ENCODE measurements around the gene ANTKMT.

ANTKMT gene

DNA sequence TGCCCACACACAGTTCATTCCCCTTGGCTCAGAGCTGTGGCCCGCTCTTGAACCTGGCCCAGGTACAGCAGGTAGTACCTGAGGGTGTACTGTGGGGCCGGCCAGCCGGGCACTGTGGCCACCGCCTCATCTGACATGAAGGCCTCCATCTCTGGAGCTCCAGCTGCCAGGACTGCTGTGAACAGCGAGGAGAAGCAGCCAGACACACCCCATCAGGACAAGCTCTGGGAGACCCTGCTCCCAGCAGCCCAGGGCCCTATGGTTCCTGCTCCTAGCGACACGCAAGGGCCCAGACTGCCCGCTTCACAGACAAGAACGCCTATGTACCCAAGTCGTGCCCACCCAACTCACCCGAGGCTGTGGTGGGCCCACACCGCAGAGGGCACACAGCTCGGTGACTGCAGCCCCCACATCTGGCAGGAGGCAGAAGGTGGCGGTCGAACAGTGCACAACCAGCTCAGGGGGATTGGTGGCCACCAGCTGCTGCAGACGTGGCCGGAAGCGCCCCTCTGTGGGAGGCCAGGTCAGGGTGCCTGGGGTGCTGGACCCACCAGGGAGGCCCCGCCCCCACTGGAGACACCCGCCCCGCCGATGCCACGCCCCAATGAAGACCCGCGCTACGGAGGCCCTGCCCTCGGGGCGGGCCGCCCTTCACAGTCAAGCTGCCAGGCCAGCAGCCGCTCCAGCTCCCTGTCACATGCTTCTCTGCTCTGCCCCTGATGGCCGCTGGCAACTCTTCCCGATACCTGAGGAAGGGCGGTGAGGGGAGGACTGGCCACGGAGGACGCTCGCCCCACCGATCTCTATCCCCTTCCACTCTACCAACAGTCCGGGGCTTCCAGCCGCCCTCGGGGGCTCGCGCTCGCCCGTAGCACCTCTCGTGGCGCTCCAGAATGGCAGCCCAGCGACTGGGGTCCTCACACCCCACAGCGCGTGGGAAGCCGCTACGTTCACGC lies 41.8 kb upstream of the ANTKMT start:
- DNase-seq (ENCODE audit: low read depth) = peak; percentile 38
- no peak for TF ChIP-seq CTCF (conservative IDR thresholded peaks at IDR 0.05; ENCODE audit: low read length)
- peak overlapping the region; percentile 66 for H3K4me3 ChIP-seq (ENCODE audit: low read length)

DNA sequence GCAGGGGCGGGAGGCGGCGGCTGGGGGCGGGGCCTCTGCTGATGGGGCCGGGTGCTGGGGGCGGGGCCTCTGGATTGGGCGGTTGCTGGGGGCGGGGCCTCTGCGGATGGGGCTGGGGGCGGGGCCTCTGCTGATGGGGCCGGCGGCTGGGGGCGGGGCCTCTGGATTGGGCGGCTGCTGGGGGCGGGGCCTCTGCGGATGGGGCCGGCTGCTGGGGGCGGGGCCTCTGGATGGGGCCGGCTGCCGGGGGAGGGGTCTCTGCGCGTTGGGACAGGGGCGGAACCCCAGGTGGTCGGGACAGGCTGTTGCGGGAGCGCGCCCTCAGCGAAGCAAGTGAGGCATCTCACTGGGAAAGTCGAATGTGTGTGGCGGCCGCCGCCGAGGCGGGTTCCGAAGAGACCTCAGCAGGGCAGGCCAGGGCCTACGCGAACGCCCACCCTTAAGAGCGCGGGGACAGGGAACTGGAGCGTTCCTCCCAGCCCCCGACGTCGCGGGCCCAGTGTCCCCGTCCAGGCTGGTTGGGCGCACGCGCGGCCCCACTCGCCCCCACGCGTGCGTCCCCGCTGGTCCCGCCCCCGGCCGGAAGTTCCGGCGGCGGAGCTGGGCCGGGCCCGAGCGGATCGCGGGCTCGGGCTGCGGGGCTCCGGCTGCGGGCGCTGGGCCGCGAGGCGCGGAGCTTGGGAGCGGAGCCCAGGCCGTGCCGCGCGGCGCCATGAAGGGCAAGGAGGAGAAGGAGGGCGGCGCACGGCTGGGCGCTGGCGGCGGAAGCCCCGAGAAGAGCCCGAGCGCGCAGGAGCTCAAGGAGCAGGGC lies 40.9 kb upstream of the ANTKMT start, which contains the start of gene STUB1:
STUB1 (plus strand) TSS at position 597 of the 811 bp plus-strand sequence; CDS start at position 713, 116 bp downstream.
- TF ChIP-seq CTCF (conservative IDR thresholded peaks at IDR 0.05; ENCODE audit: low read length) = no peak
- H3K4me3 ChIP-seq (ENCODE audit: low read length) = peak within 1 kb of the TSS; percentile 76
- DNase-seq (ENCODE audit: low read depth) = peak; percentile 84

GRCh38 chr16:680625-680945 lies 40.4 kb upstream of the ANTKMT start:
- no peak for TF ChIP-seq CTCF (conservative IDR thresholded peaks at IDR 0.05; ENCODE audit: low read length)
- peak overlapping the region; percentile 76 for H3K4me3 ChIP-seq (ENCODE audit: low read length)
- DNase-seq (ENCODE audit: low read depth) = no peak

- peak; percentile 53 for DNase-seq (ENCODE audit: low read depth)
- peak overlapping the region; percentile 76 for H3K4me3 ChIP-seq (ENCODE audit: low read length)
- no peak; the same call in 1 of the 2 replicates for TF ChIP-seq CTCF (conservative IDR thresholded peaks at IDR 0.05; ENCODE audit: low read length)
These were observed 39.8 kb upstream of the ANTKMT start for GRCh38 chr16:680967-681745.

GRCh38 chr16:681746-682427 lies 39.1 kb upstream of the ANTKMT start:
- TF ChIP-seq CTCF (conservative IDR thresholded peaks at IDR 0.05; ENCODE audit: low read length) = no peak
- peak overlapping the region; percentile 76 for H3K4me3 ChIP-seq (ENCODE audit: low read length)
- DNase-seq (ENCODE audit: low read depth) = no peak
